NCI-H1048 (cell line): ENCODE results near the gene FNDC1.

Source experiments
- DNase-seq: peaks from one replicate; lab custom pipeline; 2025; lab: John Stamatoyannopoulos, UW

Gene FNDC1

GRCh38 chr6:159212028-159212427 is 42.8 kb downstream of the FNDC1 start:
- no peak for DNase-seq

GRCh38 chr6:159212525-159213280 is 43.5 kb downstream of the FNDC1 start:
- no peak for DNase-seq

GRCh38 chr6:159213405-159213804 is 44.2 kb downstream of the FNDC1 start:
- DNase-seq: no peak

GRCh38 chr6:159214281-159214680 is 45.1 kb downstream of the FNDC1 start:
- DNase-seq: no peak

- DNase-seq: no peak
These were observed 48.5 kb downstream of the FNDC1 start for GRCh38 chr6:159217595-159218275.

GRCh38 chr6:159220093-159220492 is 50.9 kb downstream of the FNDC1 start:
- DNase-seq: no peak

GRCh38 chr6:159221486-159222170 is 52.4 kb downstream of the FNDC1 start:
- DNase-seq: no peak

GRCh38 chr6:159224452-159224851 is 55.3 kb downstream of the FNDC1 start:
- no peak for DNase-seq

- no peak for DNase-seq
These were observed 60.5 kb downstream of the FNDC1 start for GRCh38 chr6:159229651-159230051.

GRCh38 chr6:159232106-159232645 is 63.0 kb downstream of the FNDC1 start:
- no peak for DNase-seq

GRCh38 chr6:159232751-159233150 is 63.6 kb downstream of the FNDC1 start:
- no peak for DNase-seq

GRCh38 chr6:159233365-159234101 is 64.3 kb downstream of the FNDC1 start:
- DNase-seq: no peak

GRCh38 chr6:159234102-159234553 is 64.9 kb downstream of the FNDC1 start:
- DNase-seq: no peak

- no peak for DNase-seq
These were observed 69.8 kb downstream of the FNDC1 start for GRCh38 chr6:159238920-159239558.

GRCh38 chr6:159249128-159249527 is 79.9 kb downstream of the FNDC1 start:
- DNase-seq: no peak

GRCh38 chr6:159249752-159250151 is 80.6 kb downstream of the FNDC1 start:
- no peak for DNase-seq

GRCh38 chr6:159250633-159251032 is 81.4 kb downstream of the FNDC1 start:
- no peak for DNase-seq

- DNase-seq: no peak
These were observed 83.8 kb downstream of the FNDC1 start for GRCh38 chr6:159252955-159253508.

- DNase-seq: no peak
These were observed 85.0 kb downstream of the FNDC1 start for GRCh38 chr6:159254186-159254585.

- DNase-seq: no peak
These were observed 86.3 kb downstream of the FNDC1 start for GRCh38 chr6:159255434-159255951.

- no peak for DNase-seq
These were observed 86.9 kb downstream of the FNDC1 start for GRCh38 chr6:159256128-159256527.
